Spleen (tissue), 7 donors: Measurements from ENCODE around the gene POLR1H.

Experiments used
- POLR2A ChIP-seq, 3 donors: fragments of 450-650 bp; IDR thresholded peaks; one replicate each; pipeline ENCODE4 v1.5.1; 2017; ENCODE audit warnings: antibody characterized with exemption in 3 of 3, mild to moderate bottlenecking in 1 of 3
- TF ChIP-seq, protein P1 (sequence below), 11 experiments: fragments of 200-600 bp in 7 of 11; fragments of 450-650 bp in 4 of 11; sonication (generic) in 4 of 11; IDR thresholded peaks in 8 of 11; conservative IDR thresholded peaks in 3 of 11; 1 replicate in 7 of 11; 2 replicates in 4 of 11; pipeline versions ENCODE4 v1.4.0 to v1.8.0; 2016 to 2021; ENCODE audit warnings: antibody characterized with exemption in 11 of 11, inconsistent platforms in 4 of 11, mild to moderate bottlenecking in 1 of 11
- donor health status: DM: no; HTN: no; CAD: no; lungs with moderate emphysema.
- donor health status: DM: no; HTN: no; CAD: no.
- donor health status: DM: no; HTN: no; CAD: no.

DNA sequence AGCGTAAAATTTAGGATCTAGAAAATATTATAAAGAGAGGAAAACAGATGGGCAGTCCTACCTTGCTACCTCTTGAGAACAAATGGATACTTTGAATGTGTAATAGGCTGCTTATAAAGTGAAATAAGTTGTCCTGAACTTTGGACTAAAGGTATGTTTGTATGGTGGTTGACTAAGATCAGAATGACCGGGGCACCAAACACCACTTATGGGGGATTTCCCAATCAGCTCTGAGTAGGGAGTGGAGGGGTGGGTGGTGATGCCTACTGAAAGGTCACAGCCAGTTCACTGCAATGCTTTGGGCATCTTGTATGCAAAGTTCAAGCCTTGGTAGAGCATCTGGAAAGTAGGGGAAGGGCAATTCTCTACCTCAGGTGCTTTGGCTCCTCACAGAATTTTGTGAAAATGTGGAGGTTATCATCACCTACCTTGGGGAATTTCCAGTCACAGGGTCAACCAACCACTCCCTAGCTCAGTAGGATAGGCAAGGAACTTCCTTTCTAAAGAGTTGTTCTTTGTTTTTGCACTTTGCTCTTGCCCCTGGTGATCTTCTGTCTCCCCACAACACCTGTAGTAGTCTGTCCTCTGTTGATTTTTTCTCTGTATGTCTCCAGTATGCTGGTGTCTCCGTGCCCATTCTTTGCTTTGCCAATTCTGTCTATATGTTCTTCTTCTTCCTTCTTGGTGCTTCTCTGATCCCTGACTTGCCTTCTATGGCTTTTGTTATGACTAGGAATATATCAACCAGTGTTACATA lies 52.1 kb downstream of the POLR1H start, which contains the start of gene TRIM31:
- TF ChIP-seq POLR2A (IDR thresholded peaks at IDR 0.05), result no peak
- TF ChIP-seq, protein P1, sequence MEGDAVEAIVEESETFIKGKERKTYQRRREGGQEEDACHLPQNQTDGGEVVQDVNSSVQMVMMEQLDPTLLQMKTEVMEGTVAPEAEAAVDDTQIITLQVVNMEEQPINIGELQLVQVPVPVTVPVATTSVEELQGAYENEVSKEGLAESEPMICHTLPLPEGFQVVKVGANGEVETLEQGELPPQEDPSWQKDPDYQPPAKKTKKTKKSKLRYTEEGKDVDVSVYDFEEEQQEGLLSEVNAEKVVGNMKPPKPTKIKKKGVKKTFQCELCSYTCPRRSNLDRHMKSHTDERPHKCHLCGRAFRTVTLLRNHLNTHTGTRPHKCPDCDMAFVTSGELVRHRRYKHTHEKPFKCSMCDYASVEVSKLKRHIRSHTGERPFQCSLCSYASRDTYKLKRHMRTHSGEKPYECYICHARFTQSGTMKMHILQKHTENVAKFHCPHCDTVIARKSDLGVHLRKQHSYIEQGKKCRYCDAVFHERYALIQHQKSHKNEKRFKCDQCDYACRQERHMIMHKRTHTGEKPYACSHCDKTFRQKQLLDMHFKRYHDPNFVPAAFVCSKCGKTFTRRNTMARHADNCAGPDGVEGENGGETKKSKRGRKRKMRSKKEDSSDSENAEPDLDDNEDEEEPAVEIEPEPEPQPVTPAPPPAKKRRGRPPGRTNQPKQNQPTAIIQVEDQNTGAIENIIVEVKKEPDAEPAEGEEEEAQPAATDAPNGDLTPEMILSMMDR (IDR thresholded peaks at IDR 0.05 in 8 of 11, conservative IDR thresholded peaks at IDR 0.05 in 3 of 11), result no peak
